HG03135 (cell line): ENCODE measurements around the gene PLS1.
"Not testable (repeated sequence)": the region's sequence is repeated elsewhere in the genome, so short reads cannot be mapped to it uniquely, and the experiment has no call there.

Experiments
- ATAC-seq: cut with Tn5 transposase; IDR thresholded peaks from one replicate; pipeline ENCODE4 v1.9.1; 2021; ENCODE audit warnings: mild to moderate bottlenecking, moderate library complexity; ENCODE audit not compliant: unreplicated experiment

PLS1 gene

GRCh38 chr3:142595141-142595540, 1.1 kb upstream of the PLS1 start:
- no peak for ATAC-seq

GRCh38 chr3:142595581-142595950, 627 bp upstream of the PLS1 start:
- ATAC-seq = no peak

- ATAC-seq = no peak
These were observed 514 bp downstream of the PLS1 start for GRCh38 chr3:142596726-142597088.

GRCh38 chr3:142597906-142598305, 1.7 kb downstream of the PLS1 start:
- no peak for ATAC-seq

- ATAC-seq = no peak
These were observed 5.5 kb downstream of the PLS1 start for GRCh38 chr3:142601713-142602112.

GRCh38 chr3:142602619-142603385, 6.6 kb downstream of the PLS1 start:
- ATAC-seq = no peak

GRCh38 chr3:142603386-142603705, 7.2 kb downstream of the PLS1 start:
- ATAC-seq = not testable (repeated sequence)

GRCh38 chr3:142604940-142605339, 8.7 kb downstream of the PLS1 start:
- no peak for ATAC-seq

GRCh38 chr3:142608631-142609030, 12.4 kb downstream of the PLS1 start:
- ATAC-seq = no peak

- no peak for ATAC-seq
These were observed 12.9 kb downstream of the PLS1 start for GRCh38 chr3:142609136-142609535.

- ATAC-seq = no peak
These were observed 15.0 kb downstream of the PLS1 start for GRCh38 chr3:142611206-142611605.

- ATAC-seq = no peak
These were observed 17.3 kb downstream of the PLS1 start for GRCh38 chr3:142613491-142613890.

GRCh38 chr3:142614059-142614626, 17.9 kb downstream of the PLS1 start:
- no peak for ATAC-seq

- no peak for ATAC-seq
These were observed 19.0 kb downstream of the PLS1 start for GRCh38 chr3:142615171-142615570.

GRCh38 chr3:142618917-142619461, 22.8 kb downstream of the PLS1 start:
- ATAC-seq = no peak

- ATAC-seq = no peak
These were observed 26.2 kb downstream of the PLS1 start for GRCh38 chr3:142622405-142622804.

GRCh38 chr3:142623194-142623593, 27.0 kb downstream of the PLS1 start:
- no peak for ATAC-seq

- no peak for ATAC-seq
These were observed 28.4 kb downstream of the PLS1 start for GRCh38 chr3:142624341-142625152.

- no peak for ATAC-seq
These were observed 28.9 kb downstream of the PLS1 start for GRCh38 chr3:142625153-142625440.

- no peak for ATAC-seq
These were observed 30.8 kb downstream of the PLS1 start for GRCh38 chr3:142626971-142627370.

- ATAC-seq = no peak
These were observed 32.6 kb downstream of the PLS1 start for GRCh38 chr3:142628801-142629200.

GRCh38 chr3:142633073-142633472, 36.9 kb downstream of the PLS1 start:
- no peak for ATAC-seq
